IMR-90 (cell line): ENCODE data around the gene SSPN. TPM values are rescaled to one million over a fixed set of nuclear protein-coding genes. Genes with fewer than 3 reads are reported as not detected.

Experiments used
- ATAC-seq: fragments of 200-7000 bp; cut with Tn5 transposase; 2 replicates; pipeline ENCODE4 v1.9.1; 2020; ENCODE audit warnings: low read depth, mild to moderate bottlenecking, moderate library complexity
- BruUV-seq: library from RNA; stranded (reverse); fragments of 400-500 nt; replicated peaks from 2 replicates; lab custom pipeline; 2021; lab: Mats Ljungman, UMichigan
- CTCF ChIA-PET: fragments of 300-600 bp; formaldehyde crosslinking; extraction: SDS; loops from one replicate; lab custom pipeline; 2021; ENCODE audit warnings: antibody characterized with exemption; lab: Yijun Ruan, JAX
- POLR2A ChIA-PET: fragments of 300-600 bp; sonication (Branson Sonifier 250); formaldehyde crosslinking; loops from one replicate; lab custom pipeline; 2022; ENCODE audit warnings: antibody characterized with exemption; ENCODE audit not compliant: unreplicated experiment; lab: Charles Lee
- DNase-seq: peaks from one replicate; pipeline ENCODE4 v3.0.0; 2013
- H2AFZ ChIP-seq: replicated peaks from 2 replicates; pipeline ENCODE3; 2013; ENCODE audit warnings: low read length, mild to moderate bottlenecking; ENCODE audit not compliant: poor library complexity
- H2AK5ac ChIP-seq: 2 replicates; pipeline ENCODE4 v1.6.1; 2013; ENCODE audit warnings: low read depth, low read length, inconsistent platforms
- H2AK9ac ChIP-seq: replicated peaks from 2 replicates; pipeline ENCODE3; 2013; ENCODE audit warnings: mild to moderate bottlenecking, low read depth, low read length, moderate library complexity; ENCODE audit not compliant: poor library complexity
- H2BK120ac ChIP-seq: 2 replicates; pipeline ENCODE4 v1.6.1; 2013; ENCODE audit warnings: low read depth, low read length, inconsistent platforms
- H2BK15ac ChIP-seq: 3 replicates; pipeline ENCODE4 v1.6.1; 2013; ENCODE audit warnings: low read depth, low read length, inconsistent platforms
- H2BK20ac ChIP-seq: 2 replicates; pipeline ENCODE4 v1.6.1; 2013; ENCODE audit warnings: low read depth, mild to moderate bottlenecking, inconsistent platforms, low read length, moderate library complexity
- H2BK5ac ChIP-seq: 2 replicates; pipeline ENCODE4 v1.6.1; 2013; ENCODE audit warnings: mild to moderate bottlenecking, low read depth, low read length, inconsistent platforms; ENCODE audit not compliant: poor library complexity, severe bottlenecking
- H3K14ac ChIP-seq: replicated peaks from 2 replicates; pipeline ENCODE4 v1.6.1; 2013; ENCODE audit warnings: low read depth, low read length, inconsistent platforms
- H3K18ac ChIP-seq: 2 replicates; pipeline ENCODE4 v1.6.1; 2013; ENCODE audit warnings: low read depth, low read length, control low read depth
- H3K23ac ChIP-seq: 2 replicates; pipeline ENCODE4 v1.6.1; 2013; ENCODE audit warnings: low read depth, low read length, inconsistent platforms
- H3K27ac ChIP-seq: 2 replicates; pipeline ENCODE4 v1.5.1; 2013; ENCODE audit warnings: mild to moderate bottlenecking, control low read depth, low read length; ENCODE audit not compliant: insufficient read depth
- H3K27me3 ChIP-seq: 2 replicates; pipeline ENCODE4 v1.6.1; 2013; ENCODE audit warnings: low read length; ENCODE audit not compliant: control insufficient read depth, insufficient read depth
- H3K36me3 ChIP-seq: 2 replicates; pipeline ENCODE4 v1.6.1; 2013; ENCODE audit warnings: low read length, mixed read lengths; ENCODE audit not compliant: control insufficient read depth, insufficient read depth
- H3K4ac ChIP-seq: 2 replicates; pipeline ENCODE4 v1.6.1; 2013; ENCODE audit warnings: low read depth, low read length, inconsistent platforms
- H3K4me1 ChIP-seq: 2 replicates; pipeline ENCODE4 v1.6.1; 2013; ENCODE audit warnings: low read length, mixed read lengths; ENCODE audit not compliant: control insufficient read depth, insufficient read depth
- H3K4me2 ChIP-seq: 2 replicates; pipeline ENCODE4 v1.6.1; 2013; ENCODE audit warnings: low read depth, mild to moderate bottlenecking, control low read depth, low read length, moderate library complexity
- H3K4me3 ChIP-seq: 2 replicates; pipeline ENCODE4 v1.5.1; 2013; ENCODE audit warnings: low read depth, mild to moderate bottlenecking, control low read depth, low read length, moderate library complexity; ENCODE audit not compliant: insufficient read depth
- H3K56ac ChIP-seq: 2 replicates; pipeline ENCODE4 v1.6.1; 2013; ENCODE audit warnings: low read length, inconsistent platforms; ENCODE audit not compliant: insufficient read depth; ENCODE audit errors: extremely low read depth
- H3K79me1 ChIP-seq, 2 experiments: 2 replicates each; pipeline ENCODE4 v1.6.1; 2013; ENCODE audit warnings: low read length in 2 of 2, inconsistent platforms in 1 of 2, low read depth in 1 of 2
- H3K9ac ChIP-seq: 2 replicates; pipeline ENCODE4 v1.6.1; 2013; ENCODE audit warnings: low read depth, low read length, control low read depth
- H3K9me1 ChIP-seq: 2 replicates; pipeline ENCODE4 v1.6.1; 2013; ENCODE audit warnings: low read length, inconsistent platforms; ENCODE audit not compliant: insufficient read depth
- H3K9me3 ChIP-seq: 2 replicates; pipeline ENCODE4 v1.6.1; 2013; ENCODE audit warnings: low read length; ENCODE audit not compliant: control insufficient read depth, insufficient read depth
- H4K20me1 ChIP-seq: 2 replicates; pipeline ENCODE4 v1.6.1; 2013; ENCODE audit warnings: low read length, inconsistent platforms; ENCODE audit not compliant: insufficient read depth
- H4K5ac ChIP-seq: 2 replicates; pipeline ENCODE4 v1.6.1; 2013; ENCODE audit warnings: mild to moderate bottlenecking, low read depth, low read length, control low read depth
- H4K8ac ChIP-seq, 2 experiments: 2 replicates each; pipeline ENCODE4 v1.6.1; 2013; ENCODE audit warnings: low read depth in 2 of 2, low read length in 2 of 2, control low read depth in 1 of 2, inconsistent platforms in 1 of 2
- H4K91ac ChIP-seq: 2 replicates; pipeline ENCODE4 v1.6.1; 2013; ENCODE audit warnings: low read depth, low read length, inconsistent platforms; ENCODE audit not compliant: insufficient read depth
- BHLHE40 ChIP-seq: fragments of 150-350 bp; IDR thresholded peaks from 2 replicates; pipeline ENCODE4 v1.6.1; 2016; ENCODE audit warnings: mild to moderate bottlenecking, low read depth, low read length
- CEBPB ChIP-seq: IDR thresholded peaks from 2 replicates; pipeline ENCODE4 v1.6.1; 2012; ENCODE audit warnings: low read depth, low read length, improper control_type of control experiment
- ELK1 ChIP-seq: fragments of 150-350 bp; IDR thresholded peaks from 2 replicates; pipeline ENCODE4 v1.6.1; 2016; ENCODE audit warnings: low read depth, mild to moderate bottlenecking, low read length, moderate library complexity, borderline replicate concordance
- MAFK ChIP-seq: IDR thresholded peaks from 2 replicates; pipeline ENCODE4 v1.6.1; 2012; ENCODE audit warnings: low read depth, low read length, improper control_type of control experiment
- MAZ ChIP-seq: IDR thresholded peaks from 2 replicates; pipeline ENCODE4 v1.6.1; 2012; ENCODE audit warnings: low read depth, mild to moderate bottlenecking, low read length, improper control_type of control experiment, moderate library complexity, borderline replicate concordance
- NFE2L2 ChIP-seq: fragments of 150-350 bp; IDR thresholded peaks from 2 replicates; pipeline ENCODE4 v1.6.1; 2016; ENCODE audit warnings: low read depth, mild to moderate bottlenecking, low read length
- POLR2A ChIP-seq: IDR thresholded peaks from 2 replicates; pipeline ENCODE4 v1.6.1; 2012; ENCODE audit warnings: mild to moderate bottlenecking, low read depth, low read length
- RAD21 ChIP-seq: IDR thresholded peaks from 2 replicates; pipeline ENCODE4 v1.6.1; 2012; ENCODE audit warnings: low read length, improper control_type of control experiment
- RCOR1 ChIP-seq: IDR thresholded peaks from 2 replicates; pipeline ENCODE4 v1.6.1; 2012; ENCODE audit warnings: mild to moderate bottlenecking, low read length, improper control_type of control experiment; ENCODE audit not compliant: insufficient replicate concordance
- RFX5 ChIP-seq: IDR thresholded peaks from 2 replicates; pipeline ENCODE4 v1.8.0; 2012; ENCODE audit warnings: low read depth, mild to moderate bottlenecking, low read length, moderate library complexity
- SMC3 ChIP-seq: fragments of 150-350 bp; IDR thresholded peaks from 2 replicates; pipeline ENCODE4 v1.6.1; 2016; ENCODE audit warnings: low read depth, mild to moderate bottlenecking, antibody characterized with exemption, low read length, moderate library complexity
- USF2 ChIP-seq: fragments of 150-350 bp; IDR thresholded peaks from 2 replicates; pipeline ENCODE4 v1.6.1; 2017; ENCODE audit warnings: mild to moderate bottlenecking, antibody characterized with exemption, low read length, low read depth
- WGBS, 2 experiments: methylation state at CpG; one replicate each; pipeline versions ENCODE4 v1.1.5 to v1.1.7; 2013; ENCODE audit warnings: missing lambda C conversion rate in 2 of 2; ENCODE audit not compliant: insufficient read length in 1 of 2; ENCODE audit errors: extremely low coverage in 2 of 2; 5-methylcytosine and 5-hydroxymethylcytosine counted together
- dilution Hi-C: fragments of 300-500 bp; cut with HindIII; formaldehyde crosslinking; loops from one replicate; pipeline ENCODE4 v1.14.3; 2018; ENCODE audit warnings: low sequenced_read_pairs; ENCODE audit not compliant: unreplicated experiment
- in situ Hi-C: fragments of 300-500 bp; cut with MboI; formaldehyde crosslinking; loops from 3 replicates; pipeline ENCODE4 v1.14.3; 2019; ENCODE audit warnings: low sequenced_read_pairs, inconsistent platforms, mixed read lengths
- intact Hi-C: fragments of 100-400 bp; cut with micrococcal nuclease; formaldehyde crosslinking; loops from 2 replicates; pipeline ENCODE4 v1.10.0; 2022
- polyA plus RNA-seq, 3 experiments: library from polyadenylated mRNA; depleted of rRNA; stranded (reverse); fragments of >200 nt; gene quantifications; 2 replicates each; pipeline ENCODE4 v1.2.3, GENCODE V29; 2012; ENCODE audit warnings: low replicate concordance in 1 of 3
- total RNA-seq: library from RNA; depleted of rRNA; stranded (reverse); fragments of >200 nt; gene quantifications from 2 replicates; pipeline ENCODE4 v1.2.3, GENCODE V29; 2012

SSPN gene
- total and polyA plus RNA-seq, 2 of the 4 experiments (the other 2 are of a cell fraction): 3.5 to 5.6 TPM

GRCh38 chr12:26149968-26150500, 45.3 kb upstream of the SSPN start:
- Histone ChIP-seq H2BK20ac (0 out of 2 replicates have a peak overlapping the region, but pooled peaks have one; percentile 69), H2AK5ac (peak overlapping the region; percentile 43; the same call in 1 of the 2 replicates), H3K14ac (peak overlapping the region; percentile 10), H2AK9ac (no peak overlapping the region), H3K79me1 (no peaks in the 10 kb centered on the region), H3K36me3 (no peaks in the 10 kb centered on the region), H3K9me3 (no peaks in the 10 kb centered on the region), H2BK120ac (peak overlapping the region; percentile 54), H2BK15ac (peak overlapping the region; percentile 83; the same call in 1 of the 3 replicates), H3K4me2 (no peak overlapping the region), H3K23ac (no peak overlapping the region), H3K27ac (no peak overlapping the region), H3K56ac (no peak overlapping the region), H3K9ac (no peak overlapping the region), H2AFZ (peak overlapping the region; percentile 24), H3K4me3 (no peak overlapping the region), H4K91ac (peak overlapping the region; percentile 17; the same call in 1 of the 2 replicates), H3K4ac (peak overlapping the region; percentile 28; the same call in 1 of the 2 replicates), H2BK5ac (no peak overlapping the region), H3K27me3 (peaks cover 3% of the 10 kb centered on the region; the same call in 1 of the 2 replicates), H3K9me1 (peaks cover 15% of the 10 kb centered on the region), H4K5ac (0 out of 2 replicates have a peak overlapping the region, but pooled peaks have one; percentile 56), H4K20me1 (no peaks in the 10 kb centered on the region), H3K18ac (peak overlapping the region; percentile 7; the same call in 1 of the 2 replicates), H3K4me1 (peaks cover 19% of the 10 kb centered on the region), H4K8ac (peak overlapping the region in 1 of 2 experiments; percentile 22; a peak in 1 of 4 replicates)
- ATAC-seq: no peak
- ChIA-PET POLR2A (no interaction called here), CTCF (no interaction called here)
- in situ Hi-C loops: no loop called here
- dilution Hi-C loops: no loop called here
- no peak for DNase-seq
- no peak for TF ChIP-seq SMC3
- no peak for TF ChIP-seq NFE2L2
- TF ChIP-seq MAFK: no peak
- TF ChIP-seq CEBPB: no peak
- TF ChIP-seq BHLHE40: no peak
- no peak for TF ChIP-seq RAD21
- no peak for TF ChIP-seq ELK1
- no peak for TF ChIP-seq POLR2A
- TF ChIP-seq MAZ: no peak
- no peak for TF ChIP-seq RFX5
- no peak for TF ChIP-seq RCOR1
- TF ChIP-seq USF2: no peak
- BruUV-seq: no TSS peak
- WGBS, 2 experiments: no CpG with 5 or more reads among the region's 5 CpGs
- intact Hi-C loops: loop anchor here (2.0 to 5.0 kb wide), 2 partner anchors 23 to 42 kb away; no protein-coding TSS in a partner anchor
